ENCODE measurements around the gene ASPDH.

ASPDH gene

DNA sequence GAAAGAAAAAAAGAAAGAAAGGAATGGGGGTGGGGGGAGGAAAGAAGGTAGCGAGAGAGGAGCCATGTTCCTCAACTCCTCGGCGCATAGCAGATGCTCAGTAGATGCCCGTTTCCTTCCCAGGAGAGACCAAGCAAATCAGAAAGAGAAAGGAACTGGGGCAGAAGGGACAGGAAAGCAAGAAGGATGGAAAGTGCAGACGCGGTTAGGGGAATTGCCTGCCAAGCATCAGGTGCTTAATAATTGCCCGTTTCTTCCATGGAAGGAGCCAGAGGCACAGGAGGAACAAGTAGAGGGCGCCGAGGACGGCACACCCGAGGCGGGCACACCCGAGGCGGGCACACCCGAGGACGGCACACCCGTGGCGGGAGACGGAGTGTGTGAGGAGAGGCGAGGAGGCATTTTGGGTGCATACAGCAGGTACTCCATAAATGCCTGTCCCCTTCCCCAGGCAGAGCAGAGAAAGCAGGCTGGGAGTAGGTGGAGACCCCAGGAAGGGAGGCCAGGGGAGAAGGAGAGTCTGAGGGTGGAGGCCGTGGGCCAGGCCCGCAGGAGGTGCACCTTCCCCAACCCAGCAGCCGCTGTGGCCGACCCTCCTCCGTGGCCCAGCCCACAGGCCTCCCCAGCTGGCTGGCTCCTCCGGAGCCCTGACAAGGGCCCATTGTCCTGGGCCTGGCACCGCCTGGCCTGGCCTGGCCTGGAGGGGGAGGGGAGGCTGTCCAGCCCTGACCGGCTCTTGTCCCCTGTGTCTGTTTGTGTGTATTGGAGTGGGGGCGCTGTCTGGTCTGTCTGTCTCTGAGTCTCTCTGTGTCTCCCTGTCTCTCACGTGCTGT, 17.3 kb downstream of the ASPDH start:
- no peak for DNase-seq (ENCODE audit: low read depth)

DNA sequence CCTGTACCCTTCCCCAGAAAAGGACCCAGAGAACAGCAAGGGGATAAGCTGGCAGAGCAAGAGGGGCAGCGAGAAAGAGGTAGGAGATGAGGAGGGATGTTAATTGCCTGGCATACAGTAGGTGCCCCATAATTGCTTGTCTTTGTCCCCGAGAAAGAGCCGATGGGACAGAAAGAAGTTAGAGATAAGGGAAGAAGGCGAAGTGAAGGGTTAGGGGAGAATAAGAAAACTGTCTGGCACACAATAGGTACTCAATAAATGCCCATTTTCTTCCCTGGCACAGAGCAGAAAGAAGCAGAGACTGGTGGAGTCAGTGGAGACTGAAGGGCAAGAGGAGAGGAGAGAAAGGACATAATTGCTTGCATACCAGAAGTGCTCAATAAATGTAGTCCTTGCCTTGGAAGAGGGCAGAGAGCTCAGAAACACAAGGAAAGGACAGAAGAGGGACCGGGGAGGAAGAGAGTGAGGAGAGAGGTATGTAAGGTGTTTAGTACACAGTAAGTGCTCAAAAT, 18.6 kb downstream of the ASPDH start:
- DNase-seq (ENCODE audit: low read depth): no peak

DNA sequence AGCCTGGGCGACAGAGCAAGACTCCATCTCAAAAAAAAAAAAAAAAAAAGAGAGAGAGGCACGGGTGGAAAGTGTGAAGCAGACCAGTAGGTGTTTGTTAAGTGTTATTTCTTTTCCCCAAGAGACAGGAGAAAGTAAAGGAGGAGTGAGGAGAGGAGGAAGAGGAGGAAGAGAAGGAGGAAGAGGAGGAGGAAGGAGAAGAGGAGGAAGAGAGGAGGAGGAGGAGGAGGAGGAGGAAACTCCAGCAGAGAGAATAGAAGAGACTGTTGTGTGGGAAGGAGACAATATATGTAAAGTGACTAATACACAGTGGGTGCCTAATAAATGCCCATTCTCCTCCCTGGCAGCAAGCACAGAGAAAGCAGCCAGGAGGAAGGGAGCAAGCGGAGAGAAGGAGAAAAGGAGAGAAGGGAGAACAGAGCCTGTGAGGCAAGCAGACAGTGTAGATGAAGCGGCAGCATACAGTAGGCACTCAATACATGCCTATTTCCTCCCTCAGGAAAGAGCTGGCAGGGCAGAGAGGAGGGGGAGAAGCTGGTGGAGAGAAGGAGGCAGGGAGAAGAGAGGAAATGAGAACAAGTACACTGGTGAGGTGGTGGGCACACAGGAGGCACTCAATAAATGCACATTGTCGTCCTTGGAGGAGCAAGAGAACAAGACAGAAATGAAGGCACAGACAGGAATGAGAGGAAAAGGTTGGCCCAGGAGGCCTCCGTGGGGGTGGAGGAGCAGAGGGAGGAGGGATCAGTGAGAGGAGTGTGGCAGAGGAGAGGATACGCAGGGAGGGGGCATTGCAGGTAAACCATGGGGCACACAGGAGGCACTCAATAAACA, 19.3 kb downstream of the ASPDH start:
- DNase-seq (ENCODE audit: low read depth): no peak

DNA sequence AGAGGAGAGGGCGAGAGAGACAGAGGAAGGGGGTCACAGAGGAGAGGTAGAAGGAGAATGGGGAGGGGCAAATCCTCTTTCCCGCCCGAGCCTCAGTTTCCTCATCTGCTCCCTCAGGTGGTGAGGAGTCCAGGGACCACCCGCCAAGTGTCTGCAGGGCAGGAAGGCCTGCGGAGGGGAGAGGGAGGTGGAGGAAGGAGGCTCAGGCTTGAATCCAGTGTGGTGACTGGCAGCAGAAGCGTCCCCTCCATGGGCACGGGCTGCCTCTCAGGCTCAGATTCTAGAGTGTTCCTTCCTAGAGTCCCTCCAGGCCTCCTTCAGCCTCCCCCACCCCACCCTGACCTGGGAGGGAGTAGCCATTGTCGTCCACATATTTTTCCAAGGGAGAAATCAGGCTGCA, 20.5 kb downstream of the ASPDH start:
- no peak for DNase-seq (ENCODE audit: low read depth)

DNA sequence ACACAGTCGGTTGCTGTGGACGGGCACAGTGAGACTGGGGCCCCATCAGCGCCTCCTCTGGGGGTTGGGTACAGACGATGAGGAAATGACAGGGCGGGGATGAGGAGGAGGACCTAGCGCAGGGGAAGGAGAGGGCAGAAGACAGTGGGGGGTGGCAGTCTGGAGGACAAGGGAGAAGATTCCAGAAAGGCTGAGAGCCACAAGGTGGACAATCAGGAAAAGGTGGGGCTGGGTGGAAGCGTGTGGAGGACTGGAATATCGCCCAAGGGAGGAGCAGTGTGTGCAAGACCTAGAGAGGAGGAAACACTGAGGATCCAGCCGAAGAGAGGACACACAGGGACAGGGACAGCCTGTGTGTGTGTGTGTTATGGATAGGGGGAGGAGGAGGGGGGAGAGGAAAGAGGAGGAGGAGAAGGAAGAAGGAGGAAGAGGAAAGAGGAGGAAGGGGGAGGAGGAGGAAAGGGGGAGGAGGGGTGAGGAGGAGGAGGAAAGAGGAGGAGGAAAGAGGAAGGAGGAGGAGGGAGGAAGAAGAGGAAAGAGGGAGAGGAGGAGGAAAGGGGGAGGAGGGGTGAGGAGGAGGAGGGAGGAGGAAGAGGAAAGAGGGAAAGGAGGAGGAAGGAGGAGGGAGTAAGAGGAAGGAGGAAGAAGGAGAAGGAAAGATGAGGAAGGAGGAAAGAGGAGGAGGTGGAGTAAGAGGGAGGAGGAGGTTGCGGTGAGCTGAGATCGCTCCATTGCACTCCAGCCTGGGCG, 21.2 kb downstream of the ASPDH start:
- DNase-seq (ENCODE audit: low read depth): no peak

DNA sequence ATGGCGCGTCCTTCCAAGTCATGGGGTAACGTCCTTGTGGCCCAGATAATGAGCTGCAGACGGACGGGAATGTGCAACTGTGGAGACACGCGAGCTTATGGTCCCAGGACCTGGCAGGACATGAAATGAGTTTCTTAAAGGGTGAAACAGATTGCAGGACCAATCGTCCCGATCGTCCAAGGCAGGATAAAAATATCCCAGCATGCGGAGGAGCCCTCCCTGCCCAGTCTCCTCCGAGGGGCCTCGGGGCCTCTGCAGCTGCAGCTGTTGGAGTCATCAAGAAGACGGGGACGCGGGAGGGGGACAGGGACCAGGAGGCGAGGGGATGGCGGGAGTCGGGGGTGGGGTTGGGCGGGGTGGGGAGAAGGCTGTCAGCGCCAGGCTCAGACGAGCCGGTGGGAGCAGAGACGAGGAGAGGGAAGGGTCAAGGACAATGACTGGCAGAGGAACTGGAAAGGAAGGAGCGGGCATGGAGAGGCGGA, 22.7 kb downstream of the ASPDH start:
- DNase-seq (ENCODE audit: low read depth): no peak

DNA sequence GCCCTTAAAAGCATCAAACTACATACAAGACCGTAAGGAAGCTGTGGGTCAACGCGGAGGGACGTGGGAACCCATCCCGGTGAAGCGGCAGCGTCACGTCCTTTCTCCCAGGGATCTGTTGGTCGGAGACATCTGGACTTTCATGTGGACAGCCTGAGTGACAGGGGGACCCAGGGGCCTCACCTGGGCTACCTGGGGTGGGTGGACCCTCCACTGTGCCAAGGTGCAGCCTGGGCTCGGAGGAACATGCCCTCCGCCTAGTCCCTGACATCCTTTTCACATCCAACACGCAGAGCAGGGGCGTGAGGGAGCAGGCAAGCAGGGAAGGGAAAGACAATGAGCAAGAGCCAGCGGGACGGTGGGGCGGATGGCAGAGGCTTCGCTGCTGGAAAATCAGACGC, 23.3 kb downstream of the ASPDH start:
- DNase-seq (ENCODE audit: low read depth): no peak

DNA sequence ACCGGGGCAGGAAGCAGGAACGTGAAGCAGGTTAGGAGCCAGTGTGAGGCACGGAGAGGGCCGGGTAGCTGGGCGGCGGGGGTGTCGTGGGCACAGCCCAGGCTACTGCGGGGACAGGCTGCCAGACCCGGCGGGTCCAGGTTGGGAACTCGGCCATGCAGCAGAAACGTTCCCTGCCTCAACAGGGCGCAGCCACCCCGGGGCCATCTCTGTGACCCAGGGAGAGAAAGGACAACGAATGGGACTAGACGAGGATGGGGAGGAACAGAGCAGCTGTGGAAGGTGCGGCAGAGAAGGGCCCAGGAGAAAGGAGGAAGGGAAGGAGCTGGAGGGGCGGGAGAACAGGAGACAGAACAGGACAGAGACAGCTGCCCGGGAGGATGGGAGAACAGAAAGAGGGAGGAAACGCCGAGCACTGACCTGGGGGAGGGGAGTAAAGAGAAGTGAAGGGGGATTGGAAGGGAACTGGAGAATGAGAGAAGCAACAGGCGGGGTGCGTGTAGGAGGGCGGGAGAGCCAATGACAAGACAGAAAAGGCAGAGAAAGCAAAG, 24.2 kb downstream of the ASPDH start:
- no peak for DNase-seq (ENCODE audit: low read depth)

DNA sequence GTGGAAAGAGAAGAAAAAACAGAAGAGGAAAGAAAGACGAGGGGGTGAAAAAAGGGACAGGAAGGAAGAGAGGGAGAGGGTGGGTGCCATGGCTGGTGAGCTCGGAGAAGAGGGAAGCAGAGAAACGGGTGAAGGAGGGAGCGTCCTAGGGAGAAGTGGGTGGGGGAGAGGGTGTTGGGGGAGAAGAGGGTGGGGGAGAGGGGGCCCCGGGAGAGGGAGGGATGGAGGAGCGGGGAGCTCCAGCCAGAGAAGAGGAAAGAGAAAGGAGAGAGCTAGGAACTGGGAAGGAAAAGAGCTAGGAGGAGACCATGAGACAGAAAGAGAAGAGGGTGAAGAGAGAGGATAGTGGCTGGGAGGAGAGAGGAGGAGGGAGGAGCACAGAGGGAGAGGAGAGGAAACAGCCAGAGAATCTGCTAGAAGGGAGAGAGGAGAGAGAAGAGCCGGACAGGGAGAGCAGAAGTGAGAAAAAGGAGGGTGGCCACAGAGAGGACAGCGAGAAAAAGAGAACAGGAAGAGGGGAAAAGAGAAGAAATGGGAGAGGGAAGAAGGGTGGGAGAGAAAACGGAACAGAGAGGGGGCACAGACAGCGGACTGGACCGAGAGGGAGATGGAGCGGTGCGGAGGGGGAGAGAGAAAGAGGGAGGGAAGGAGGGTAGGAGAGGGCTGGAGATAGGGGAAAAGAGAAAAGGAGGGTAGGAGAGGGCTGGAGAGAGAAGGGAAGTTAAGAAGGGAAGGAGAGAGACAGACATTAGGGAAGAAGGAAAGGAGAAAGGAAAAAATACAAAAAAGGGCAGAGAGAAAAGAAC, 25.1 kb downstream of the ASPDH start:
- no peak for DNase-seq (ENCODE audit: low read depth)

DNA sequence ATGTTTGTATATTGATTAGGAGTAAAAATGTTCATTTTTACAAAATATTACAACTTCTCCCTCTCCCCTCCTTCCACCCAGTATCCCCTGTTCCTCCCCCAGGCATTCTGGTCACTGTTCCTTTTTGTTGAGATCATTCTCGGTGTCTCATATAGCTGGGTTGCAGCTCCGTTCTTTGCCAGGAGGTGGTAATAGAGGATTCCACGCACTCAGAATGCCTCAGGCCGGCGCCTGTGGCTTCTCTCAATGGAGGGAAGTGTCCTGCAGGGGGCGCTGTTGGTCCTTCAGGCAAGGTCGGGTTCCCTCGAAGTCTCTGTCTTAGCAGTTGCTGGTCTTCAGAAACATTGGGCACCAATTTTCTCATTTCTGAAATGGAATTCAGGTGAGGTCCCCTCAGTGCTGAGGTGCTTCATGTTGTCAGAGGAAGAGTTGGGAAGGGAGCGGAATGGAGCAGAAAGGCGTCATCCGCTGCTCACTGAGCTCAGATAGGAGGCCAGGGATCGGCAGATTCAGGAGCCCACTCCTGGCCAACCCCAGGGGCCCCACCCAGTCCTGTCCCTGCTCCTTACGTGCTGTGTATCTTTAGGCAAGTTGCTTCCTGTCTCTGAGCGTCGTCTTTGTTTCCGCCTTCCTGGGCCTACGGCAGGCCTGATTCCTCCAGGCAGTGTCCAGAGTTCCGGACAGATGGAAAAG, 26.7 kb downstream of the ASPDH start:
- no peak for DNase-seq (ENCODE audit: low read depth)

DNA sequence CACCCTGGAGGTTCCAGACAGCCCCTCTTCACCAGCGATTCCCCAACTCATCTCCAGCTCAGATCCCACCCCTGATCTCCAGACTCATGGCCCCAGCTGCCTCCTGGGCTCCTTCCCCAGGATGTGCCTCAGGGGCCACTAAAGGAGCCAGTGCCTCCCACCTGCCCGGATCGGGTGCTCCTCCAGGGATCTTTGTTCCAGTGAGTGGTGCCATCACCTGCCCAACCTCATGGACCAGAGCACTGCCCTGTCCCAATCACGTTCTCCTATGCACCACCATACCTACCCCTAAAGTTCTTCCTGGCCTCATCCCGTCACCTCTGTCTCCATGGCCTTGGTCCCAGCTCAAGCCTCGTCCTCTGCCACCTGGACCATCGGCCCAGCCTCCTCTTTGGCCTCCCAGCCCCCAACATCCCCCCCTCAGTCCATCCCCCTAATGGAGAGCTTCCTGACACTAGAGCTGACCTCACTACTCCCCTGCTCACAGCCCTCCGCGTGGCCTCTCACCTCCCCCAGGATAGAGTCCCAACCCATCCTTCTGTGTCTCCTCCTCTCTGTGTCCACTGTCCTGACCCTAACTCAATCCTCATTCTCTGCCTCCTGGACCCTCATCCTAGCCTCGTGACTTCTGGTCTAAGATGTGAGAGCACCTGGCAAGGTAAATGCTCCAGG, 28.3 kb downstream of the ASPDH start:
- no peak for DNase-seq (ENCODE audit: low read depth)

DNA sequence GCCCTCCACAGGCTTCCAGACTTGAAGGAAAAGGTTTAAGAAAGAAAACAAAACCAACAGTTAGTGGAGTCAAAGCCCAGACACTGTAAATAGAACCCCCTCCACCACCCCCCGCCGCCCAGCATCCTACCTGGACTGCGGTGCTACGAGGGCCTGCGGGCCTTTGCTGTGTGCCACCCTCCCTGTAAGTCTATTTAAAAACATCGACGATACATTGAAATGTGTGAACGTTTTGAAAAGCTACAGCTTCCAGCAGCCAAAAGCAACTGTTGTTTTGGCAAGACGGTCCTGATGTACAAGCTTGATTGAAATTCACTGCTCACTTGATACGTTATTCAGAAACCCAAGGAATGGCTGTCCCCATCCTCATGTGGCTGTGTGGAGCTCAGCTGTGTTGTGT, 30.8 kb downstream of the ASPDH start:
- no peak for DNase-seq (ENCODE audit: low read depth)

DNA sequence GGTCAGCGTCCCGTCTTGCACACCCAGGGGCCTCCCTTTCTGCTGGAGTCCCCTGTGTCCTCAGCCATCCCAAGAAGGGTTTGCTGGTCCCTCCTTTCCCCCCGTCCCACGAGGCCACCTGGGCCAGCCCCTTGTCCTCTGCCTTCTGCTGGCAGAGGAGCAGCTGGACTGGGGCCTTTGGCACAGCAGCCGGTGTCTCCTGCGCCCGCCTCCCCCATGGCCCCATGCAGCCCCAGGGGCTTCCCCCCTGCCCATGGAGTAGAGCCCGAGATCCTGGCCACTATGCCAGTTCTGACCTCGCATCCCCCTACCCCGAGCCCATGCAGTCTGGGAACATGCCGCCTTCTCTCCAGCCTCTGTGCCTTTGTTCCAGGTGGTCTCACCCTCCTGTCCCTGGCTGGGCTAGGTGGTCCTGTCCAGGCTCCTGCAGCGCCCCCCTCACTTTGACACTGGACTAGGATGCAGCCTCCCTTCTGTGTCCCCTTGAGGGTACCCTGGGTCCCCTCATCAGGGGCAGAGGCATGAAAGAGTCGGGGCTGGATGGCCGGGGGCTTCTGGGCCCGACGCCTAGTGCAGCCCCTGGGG, 31.4 kb downstream of the ASPDH start:
- DNase-seq (ENCODE audit: low read depth): no peak

DNA sequence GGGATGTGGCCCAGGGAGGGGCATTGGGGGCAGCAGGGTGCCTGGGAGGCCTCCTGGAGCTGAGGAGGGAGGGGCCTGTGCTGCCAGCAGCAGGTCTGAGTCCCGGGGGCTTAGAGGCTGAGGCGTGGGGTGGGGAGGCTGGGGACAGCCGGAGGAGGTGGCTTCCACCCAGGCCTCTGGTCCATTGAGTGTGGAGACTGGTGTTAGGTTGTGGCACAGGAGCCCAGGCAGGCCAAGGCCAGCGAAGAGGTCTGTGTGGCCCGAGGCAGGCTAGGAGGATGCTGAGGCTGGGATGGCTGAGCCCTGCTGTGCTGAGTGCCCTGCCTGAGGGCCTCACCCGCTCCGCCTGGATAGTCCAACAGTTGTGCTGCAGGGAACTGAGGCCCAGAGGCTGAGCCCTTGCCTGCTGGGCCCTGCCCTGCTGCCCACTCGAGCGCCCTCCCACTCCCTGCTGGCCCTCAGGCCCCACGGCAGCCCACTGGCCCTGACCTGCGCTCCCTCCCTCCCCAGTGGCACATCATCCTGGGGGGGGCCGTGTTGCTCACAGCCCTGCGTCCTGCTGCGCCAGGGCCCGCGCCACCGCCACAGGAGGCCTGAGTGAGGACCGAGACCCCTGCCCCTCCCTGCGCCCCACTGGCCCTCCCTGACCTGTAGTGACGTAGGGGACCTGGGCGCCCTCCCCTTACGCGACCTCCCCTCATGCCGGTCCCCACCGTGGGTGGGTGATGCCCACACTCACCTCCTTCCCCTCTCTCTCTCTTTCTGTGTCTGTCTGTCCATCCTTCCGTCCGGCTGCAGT, 32.2 kb downstream of the ASPDH start:
- no peak for DNase-seq (ENCODE audit: low read depth)

DNA sequence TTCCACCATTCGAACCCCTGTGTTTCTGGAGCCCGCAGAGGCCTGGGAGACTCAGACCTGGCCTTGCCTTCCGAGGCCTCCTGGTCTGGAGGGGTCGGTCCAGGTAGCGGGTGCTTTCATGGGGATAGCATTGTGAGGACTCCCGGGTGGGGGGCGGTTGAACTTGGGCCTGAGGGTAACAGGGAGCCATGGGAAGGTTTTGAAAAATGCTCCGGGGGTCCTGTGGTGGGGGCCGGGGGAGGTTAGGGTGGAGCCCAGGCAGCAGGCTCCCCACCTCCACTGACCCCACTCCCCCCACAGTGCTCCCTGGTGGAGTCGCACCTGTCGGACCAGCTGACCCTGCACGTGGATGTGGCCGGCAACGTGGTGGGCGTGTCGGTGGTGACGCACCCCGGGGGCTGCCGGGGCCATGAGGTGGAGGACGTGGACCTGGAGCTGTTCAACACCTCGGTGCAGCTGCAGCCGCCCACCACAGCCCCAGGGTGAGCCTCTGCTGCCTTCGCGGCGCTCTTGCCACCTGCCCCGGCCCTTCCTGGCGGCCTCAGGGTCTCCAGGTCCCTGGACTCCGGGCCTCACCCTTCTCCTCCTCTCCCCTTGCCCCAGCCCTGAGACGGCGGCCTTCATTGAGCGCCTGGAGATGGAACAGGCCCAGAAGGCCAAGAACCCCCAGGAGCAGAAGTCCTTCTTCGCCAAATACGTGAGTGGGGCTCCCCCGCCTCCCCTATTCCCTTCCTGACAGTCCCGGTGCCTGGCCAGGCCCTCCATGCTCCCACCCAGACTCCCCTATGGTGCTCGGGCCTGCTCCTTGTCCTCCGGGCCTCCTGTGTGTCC, 33.2 kb downstream of the ASPDH start:
- DNase-seq (ENCODE audit: low read depth): no peak

DNA sequence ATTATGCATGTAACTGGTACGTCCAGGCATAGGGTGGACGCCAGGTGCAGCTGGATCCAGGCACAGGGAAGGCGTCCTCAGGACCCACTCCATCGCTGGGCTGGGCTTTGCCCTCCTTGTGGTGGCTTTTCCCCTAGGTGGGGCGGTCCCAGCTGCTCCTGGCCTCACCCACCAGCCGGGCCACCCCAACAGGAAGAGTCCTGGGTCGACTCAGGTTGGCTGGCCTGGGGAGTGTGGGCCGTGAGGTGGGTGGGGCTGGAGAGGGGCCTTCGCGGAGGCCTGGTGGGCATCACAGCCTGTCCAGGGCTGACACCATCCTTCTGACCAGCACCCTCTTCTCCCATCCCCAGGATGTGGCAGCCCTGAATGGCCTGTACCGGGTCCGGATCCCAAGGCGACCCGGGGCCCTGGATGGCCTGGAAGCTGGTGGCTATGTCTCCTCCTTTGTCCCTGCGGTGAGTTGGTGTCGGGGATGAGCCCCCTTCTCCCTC, 33.9 kb downstream of the ASPDH start:
- DNase-seq (ENCODE audit: low read depth): no peak

DNA sequence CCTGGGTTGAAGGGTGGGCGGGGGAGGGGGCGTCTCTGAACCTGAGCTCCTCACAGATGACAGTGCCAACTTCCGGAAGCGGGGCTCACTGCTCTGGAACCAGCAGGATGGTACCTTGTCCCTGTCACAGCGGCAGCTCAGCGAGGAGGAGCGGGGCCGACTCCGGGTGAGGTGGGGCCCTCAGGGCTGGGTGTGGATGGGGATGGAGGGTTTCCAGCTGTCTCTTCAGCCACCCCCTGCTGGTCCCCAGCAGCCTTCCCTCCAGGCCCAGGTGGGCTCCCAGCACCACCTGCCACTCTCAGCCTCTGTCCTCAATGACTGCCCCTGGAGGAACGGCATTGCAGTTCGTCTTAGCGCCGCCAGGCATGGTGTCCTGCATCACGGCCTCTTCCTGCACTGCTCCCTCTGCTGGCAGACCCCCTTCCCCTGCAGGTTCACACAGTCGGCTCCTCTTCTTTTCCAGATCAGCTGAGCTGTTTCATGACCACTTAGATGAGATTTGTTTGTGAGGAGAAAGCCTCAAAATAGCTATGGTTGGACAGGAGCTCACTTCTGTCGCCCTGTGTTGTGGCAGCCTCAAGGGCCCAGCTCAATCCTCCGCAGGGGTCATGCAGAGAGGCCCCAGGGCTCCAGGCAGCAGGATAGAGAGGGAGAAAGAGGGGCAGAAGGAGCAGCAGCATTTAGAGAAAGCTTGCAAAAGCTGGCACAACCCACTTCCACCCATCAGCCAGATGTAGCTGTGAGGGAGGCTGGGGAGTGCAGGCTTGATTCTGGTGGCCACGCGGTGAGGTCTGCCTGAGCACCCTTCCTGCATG, 34.6 kb downstream of the ASPDH start:
- no peak for DNase-seq (ENCODE audit: low read depth)

All from activated T-helper 1 cell treated with Interleukin-2 at 50 U/mL for 16 hours (primary cell).